Measurements from ENCODE around the gene CAGE1. TPM values are rescaled to one million over a fixed set of nuclear protein-coding genes. Genes with fewer than 3 reads are reported as not detected.
"Not testable (repeated sequence)": the region's sequence is repeated elsewhere in the genome, so short reads cannot be mapped to it uniquely, and the experiment has no call there.

Gene CAGE1
- total RNA-seq, 2 experiments from 2014 or later, result 0.27 to 1.1 TPM

GRCh38 chr6:7325750-7326149 is 63.8 kb downstream of the CAGE1 start:
- TF ChIP-seq, protein P1, sequence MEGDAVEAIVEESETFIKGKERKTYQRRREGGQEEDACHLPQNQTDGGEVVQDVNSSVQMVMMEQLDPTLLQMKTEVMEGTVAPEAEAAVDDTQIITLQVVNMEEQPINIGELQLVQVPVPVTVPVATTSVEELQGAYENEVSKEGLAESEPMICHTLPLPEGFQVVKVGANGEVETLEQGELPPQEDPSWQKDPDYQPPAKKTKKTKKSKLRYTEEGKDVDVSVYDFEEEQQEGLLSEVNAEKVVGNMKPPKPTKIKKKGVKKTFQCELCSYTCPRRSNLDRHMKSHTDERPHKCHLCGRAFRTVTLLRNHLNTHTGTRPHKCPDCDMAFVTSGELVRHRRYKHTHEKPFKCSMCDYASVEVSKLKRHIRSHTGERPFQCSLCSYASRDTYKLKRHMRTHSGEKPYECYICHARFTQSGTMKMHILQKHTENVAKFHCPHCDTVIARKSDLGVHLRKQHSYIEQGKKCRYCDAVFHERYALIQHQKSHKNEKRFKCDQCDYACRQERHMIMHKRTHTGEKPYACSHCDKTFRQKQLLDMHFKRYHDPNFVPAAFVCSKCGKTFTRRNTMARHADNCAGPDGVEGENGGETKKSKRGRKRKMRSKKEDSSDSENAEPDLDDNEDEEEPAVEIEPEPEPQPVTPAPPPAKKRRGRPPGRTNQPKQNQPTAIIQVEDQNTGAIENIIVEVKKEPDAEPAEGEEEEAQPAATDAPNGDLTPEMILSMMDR (conservative IDR thresholded peaks at IDR 0.05; ENCODE audit: low read length), result no peak
- no peak for TF ChIP-seq EZH2phosphoT487 (IDR thresholded peaks at IDR 0.05; ENCODE audit: borderline replicate concordance, low read depth, low read length)
- H3K36me3 ChIP-seq (ENCODE audit: insufficient read depth, low read length), result no peaks in the 10 kb centered on the region
- H2AFZ ChIP-seq (ENCODE audit: low read length), result no peak overlapping the region
- H3K79me2 ChIP-seq (ENCODE audit: insufficient read depth, low read depth, low read length), result no peaks in the 10 kb centered on the region
- intact Hi-C loops (cut with micrococcal nuclease; ENCODE audit: unreplicated experiment), result no loop called here
- H3K9me2 ChIP-seq (ENCODE audit: insufficient read depth, low read length), result no peaks in the 10 kb centered on the region
- no peaks in the 10 kb centered on the region for H4K20me1 ChIP-seq (ENCODE audit: insufficient read depth, low read length)
- H3K27ac ChIP-seq (ENCODE audit: low read depth, low read length, poor library complexity, severe bottlenecking), result no peak overlapping the region
- ChIA-PET CTCF (ENCODE audit: unreplicated experiment) (interaction anchor here (1.3 kb wide), 1 partner anchor 12 kb away, joined by 3 read pairs; the partner anchor contains the start of gene SSR1), POLR2A (interaction anchor here (0.7 to 2.9 kb wide), 5 partner anchors 8 to 95 kb away, joined by 3 to 12 read pairs (median 3); no protein-coding TSS in a partner anchor)
- H3K4me2 ChIP-seq (ENCODE audit: low read length), result no peak overlapping the region
- peaks cover 7% of the 10 kb centered on the region for H3K4me1 ChIP-seq (ENCODE audit: insufficient read depth, low read length, poor library complexity, severe bottlenecking)
- no peak for DNase-seq (ENCODE audit: low spot score)
- H3K4me3 ChIP-seq (ENCODE audit: low read depth, low read length, poor library complexity, severe bottlenecking), result no peak overlapping the region
- H3K9me3 ChIP-seq (ENCODE audit: low read length), result no peaks in the 10 kb centered on the region
- BruUV-seq (replicated peaks), result no TSS peak

GRCh38 chr6:7324520-7324919 is 65.0 kb downstream of the CAGE1 start:
- ChIA-PET POLR2A (interaction anchor here (0.5 to 2.9 kb wide), 8 partner anchors 9 to 746 kb away, joined by 3 to 12 read pairs (median 4); partner anchors contain the start of genes CAGE1 and RIOK1), CTCF (ENCODE audit: unreplicated experiment) (no interaction called here)
- Histone ChIP-seq H3K27ac (ENCODE audit: low read depth, low read length, poor library complexity, severe bottlenecking) (no peak overlapping the region), H3K9me2 (ENCODE audit: insufficient read depth, low read length) (no peaks in the 10 kb centered on the region), H3K36me3 (ENCODE audit: insufficient read depth, low read length) (no peaks in the 10 kb centered on the region), H2AFZ (ENCODE audit: low read length) (no peak overlapping the region), H3K9me3 (ENCODE audit: low read length) (no peaks in the 10 kb centered on the region), H3K79me2 (ENCODE audit: insufficient read depth, low read depth, low read length) (no peaks in the 10 kb centered on the region), H4K20me1 (ENCODE audit: insufficient read depth, low read length) (no peaks in the 10 kb centered on the region), H3K4me1 (ENCODE audit: insufficient read depth, low read length, poor library complexity, severe bottlenecking) (peaks cover 7% of the 10 kb centered on the region), H3K4me2 (ENCODE audit: low read length) (no peak overlapping the region), H3K4me3 (ENCODE audit: low read depth, low read length, poor library complexity, severe bottlenecking) (no peak overlapping the region)
- BruUV-seq (replicated peaks), result no TSS peak
- intact Hi-C loops (cut with micrococcal nuclease; ENCODE audit: unreplicated experiment), result no loop called here
- no peak for DNase-seq (ENCODE audit: low spot score)
- TF ChIP-seq, protein P1 (conservative IDR thresholded peaks at IDR 0.05; ENCODE audit: low read length), result no peak
- no peak for TF ChIP-seq EZH2phosphoT487 (IDR thresholded peaks at IDR 0.05; ENCODE audit: borderline replicate concordance, low read depth, low read length)

DNA sequence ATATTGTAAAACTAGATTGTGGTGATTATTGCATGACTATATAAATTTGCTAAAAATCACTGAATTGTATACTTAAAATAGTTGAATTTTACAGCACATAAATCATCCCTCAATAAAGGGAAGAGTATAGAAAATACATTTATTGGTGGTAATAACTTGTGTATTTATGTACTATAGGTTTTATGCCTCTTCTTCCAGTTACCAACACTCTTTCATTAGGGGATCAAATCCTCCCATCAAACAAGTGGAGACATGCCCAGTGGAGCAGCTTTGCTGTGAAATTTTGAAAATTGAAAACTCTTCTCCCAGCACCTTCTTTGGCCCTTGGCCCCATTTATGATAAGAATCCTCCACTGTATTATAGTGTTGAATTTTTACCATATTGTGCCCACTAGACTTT is 66.5 kb downstream of the CAGE1 start:
- no peak overlapping the region for H3K4me3 ChIP-seq (ENCODE audit: low read depth, low read length, poor library complexity, severe bottlenecking)
- H3K9me2 ChIP-seq (ENCODE audit: insufficient read depth, low read length), result no peaks in the 10 kb centered on the region
- intact Hi-C loops (cut with micrococcal nuclease; ENCODE audit: unreplicated experiment), result no loop called here
- H3K79me2 ChIP-seq (ENCODE audit: insufficient read depth, low read depth, low read length), result no peaks in the 10 kb centered on the region
- H3K36me3 ChIP-seq (ENCODE audit: insufficient read depth, low read length), result no peaks in the 10 kb centered on the region
- no peak overlapping the region for H3K27ac ChIP-seq (ENCODE audit: low read depth, low read length, poor library complexity, severe bottlenecking)
- no peak overlapping the region for H3K4me2 ChIP-seq (ENCODE audit: low read length)
- CTCF ChIA-PET (ENCODE audit: unreplicated experiment), result no interaction called here
- no peaks in the 10 kb centered on the region for H3K9me3 ChIP-seq (ENCODE audit: low read length)
- POLR2A ChIA-PET, result interaction anchor here (0.8 to 2.9 kb wide), 2 partner anchors 9 to 12 kb away, joined by 3 to 9 read pairs; no protein-coding TSS in a partner anchor
- no peaks in the 10 kb centered on the region for H4K20me1 ChIP-seq (ENCODE audit: insufficient read depth, low read length)
- TF ChIP-seq, protein P1 (conservative IDR thresholded peaks at IDR 0.05; ENCODE audit: low read length), result no peak
- no peak for TF ChIP-seq EZH2phosphoT487 (IDR thresholded peaks at IDR 0.05; ENCODE audit: borderline replicate concordance, low read depth, low read length)
- BruUV-seq (replicated peaks), result no TSS peak
- no peak overlapping the region for H2AFZ ChIP-seq (ENCODE audit: low read length)
- no peak for DNase-seq (ENCODE audit: low spot score)
- H3K4me1 ChIP-seq (ENCODE audit: insufficient read depth, low read length, poor library complexity, severe bottlenecking), result peaks cover 7% of the 10 kb centered on the region

GRCh38 chr6:7321866-7322265 is 67.7 kb downstream of the CAGE1 start:
- DNase-seq (ENCODE audit: low spot score); H3K9me2 ChIP-seq (ENCODE audit: insufficient read depth, low read length); H4K20me1 ChIP-seq (ENCODE audit: insufficient read depth, low read length); intact Hi-C loops (cut with micrococcal nuclease; ENCODE audit: unreplicated experiment); CTCF ChIA-PET (ENCODE audit: unreplicated experiment); H3K9me3 ChIP-seq (ENCODE audit: low read length); H3K4me3 ChIP-seq (ENCODE audit: low read depth, low read length, poor library complexity, severe bottlenecking); POLR2A ChIA-PET; H3K4me2 ChIP-seq (ENCODE audit: low read length); H3K79me2 ChIP-seq (ENCODE audit: insufficient read depth, low read depth, low read length); H3K27ac ChIP-seq (ENCODE audit: low read depth, low read length, poor library complexity, severe bottlenecking); H3K4me1 ChIP-seq (ENCODE audit: insufficient read depth, low read length, poor library complexity, severe bottlenecking); H3K36me3 ChIP-seq (ENCODE audit: insufficient read depth, low read length); H2AFZ ChIP-seq (ENCODE audit: low read length); BruUV-seq (replicated peaks): not testable (repeated sequence)

Measured in OCI-LY7 (cell line).